Measurements from ENCODE around the gene CCR5. TPM values are rescaled to one million over a fixed set of nuclear protein-coding genes. Genes with fewer than 3 reads are reported as not detected.

CCR5 gene
- total RNA-seq, 1 donor from 2014 or later = not detected

- Histone ChIP-seq H3K36me3 (ENCODE audit: control insufficient read depth, insufficient read depth, low read length) (no peaks in the 10 kb centered on the region), H3K27me3 (ENCODE audit: control insufficient read depth, insufficient read depth, low read length) (peaks cover 10% of the 10 kb centered on the region), H3K4me3 (ENCODE audit: low read depth, low read length) (no peak overlapping the region)
- DNase-seq (ENCODE audit: low read depth) = no peak
- TF ChIP-seq CTCF (IDR thresholded peaks at IDR 0.05; ENCODE audit: insufficient read depth, low read length, poor library complexity, severe bottlenecking) = no peak
Observed at GRCh38 chr3:46354478-46354877, 16.3 kb upstream of the CCR5 start.

GRCh38 chr3:46354984-46355383 lies 15.8 kb upstream of the CCR5 start:
- H3K27me3 ChIP-seq (ENCODE audit: control insufficient read depth, insufficient read depth, low read length) = peaks cover 10% of the 10 kb centered on the region
- no peak for DNase-seq (ENCODE audit: low read depth)
- no peaks in the 10 kb centered on the region for H3K36me3 ChIP-seq (ENCODE audit: control insufficient read depth, insufficient read depth, low read length)
- no peak overlapping the region for H3K4me3 ChIP-seq (ENCODE audit: low read depth, low read length)
- no peak for TF ChIP-seq CTCF (IDR thresholded peaks at IDR 0.05; ENCODE audit: insufficient read depth, low read length, poor library complexity, severe bottlenecking)

- H3K4me3 ChIP-seq (ENCODE audit: low read depth, low read length) = no peak overlapping the region
- TF ChIP-seq CTCF (IDR thresholded peaks at IDR 0.05; ENCODE audit: insufficient read depth, low read length, poor library complexity, severe bottlenecking) = no peak
- H3K36me3 ChIP-seq (ENCODE audit: control insufficient read depth, insufficient read depth, low read length) = no peaks in the 10 kb centered on the region
- no peak for DNase-seq (ENCODE audit: low read depth)
- peaks cover 10% of the 10 kb centered on the region for H3K27me3 ChIP-seq (ENCODE audit: control insufficient read depth, insufficient read depth, low read length)
Observed at GRCh38 chr3:46356276-46356675, 14.5 kb upstream of the CCR5 start.

- no peak for DNase-seq (ENCODE audit: low read depth)
- no peak for TF ChIP-seq CTCF (IDR thresholded peaks at IDR 0.05; ENCODE audit: insufficient read depth, low read length, poor library complexity, severe bottlenecking)
- H3K36me3 ChIP-seq (ENCODE audit: control insufficient read depth, insufficient read depth, low read length) = no peaks in the 10 kb centered on the region
- H3K4me3 ChIP-seq (ENCODE audit: low read depth, low read length) = no peak overlapping the region
- H3K27me3 ChIP-seq (ENCODE audit: control insufficient read depth, insufficient read depth, low read length) = peaks cover 10% of the 10 kb centered on the region
Observed at GRCh38 chr3:46356909-46357308, 13.8 kb upstream of the CCR5 start.

- Histone ChIP-seq H3K27me3 (ENCODE audit: control insufficient read depth, insufficient read depth, low read length) (peaks cover 7% of the 10 kb centered on the region), H3K36me3 (ENCODE audit: control insufficient read depth, insufficient read depth, low read length) (no peaks in the 10 kb centered on the region), H3K4me3 (ENCODE audit: low read depth, low read length) (no peak overlapping the region)
- no peak for TF ChIP-seq CTCF (IDR thresholded peaks at IDR 0.05; ENCODE audit: insufficient read depth, low read length, poor library complexity, severe bottlenecking)
- DNase-seq (ENCODE audit: low read depth) = no peak
Observed at GRCh38 chr3:46358466-46358865, 12.3 kb upstream of the CCR5 start.

- no peak for TF ChIP-seq CTCF (IDR thresholded peaks at IDR 0.05; ENCODE audit: insufficient read depth, low read length, poor library complexity, severe bottlenecking)
- Histone ChIP-seq H3K36me3 (ENCODE audit: control insufficient read depth, insufficient read depth, low read length) (no peaks in the 10 kb centered on the region), H3K4me3 (ENCODE audit: low read depth, low read length) (no peak overlapping the region), H3K27me3 (ENCODE audit: control insufficient read depth, insufficient read depth, low read length) (peaks cover 3% of the 10 kb centered on the region)
- DNase-seq (ENCODE audit: low read depth) = peak; percentile 44
Observed at GRCh38 chr3:46359733-46360493, 10.8 kb upstream of the CCR5 start.

Data from kidney epithelial cell (primary cell).